ENCODE results near the gene OSBP2.

The OSBP2 gene

GRCh38 chr22:30943368-30943767 is 248.7 kb downstream of the OSBP2 start:
- no peak for TF ChIP-seq CTCF (IDR thresholded peaks at IDR 0.05; ENCODE audit: low read depth, low read length)
- no peak overlapping the region for H3K4me3 ChIP-seq (replicated peaks in 1 of 2; ENCODE audit: low read depth in 2 of 2, low read length in 2 of 2)
- no peak for DNase-seq (ENCODE audit: low read depth in 2 of 2)

GRCh38 chr22:30944986-30945385 is 250.3 kb downstream of the OSBP2 start:
- TF ChIP-seq CTCF (IDR thresholded peaks at IDR 0.05; ENCODE audit: low read depth, low read length), result no peak
- H3K4me3 ChIP-seq (replicated peaks in 1 of 2; ENCODE audit: low read depth in 2 of 2, low read length in 2 of 2), result no peak overlapping the region
- DNase-seq (ENCODE audit: low read depth in 2 of 2), result no peak

GRCh38 chr22:30945653-30946052 is 251.0 kb downstream of the OSBP2 start:
- no peak for DNase-seq (ENCODE audit: low read depth in 2 of 2)
- no peak for TF ChIP-seq CTCF (IDR thresholded peaks at IDR 0.05; ENCODE audit: low read depth, low read length)
- no peak overlapping the region for H3K4me3 ChIP-seq (replicated peaks in 1 of 2; ENCODE audit: low read depth in 2 of 2, low read length in 2 of 2)

- DNase-seq (ENCODE audit: low read depth in 2 of 2), result no peak
- no peak for TF ChIP-seq CTCF (IDR thresholded peaks at IDR 0.05; ENCODE audit: low read depth, low read length)
- no peak overlapping the region for H3K4me3 ChIP-seq (replicated peaks in 1 of 2; ENCODE audit: low read depth in 2 of 2, low read length in 2 of 2)
These were observed 251.7 kb downstream of the OSBP2 start for GRCh38 chr22:30946354-30946753.

- peak; percentile 17 for TF ChIP-seq CTCF (IDR thresholded peaks at IDR 0.05; ENCODE audit: low read depth, low read length)
- DNase-seq (ENCODE audit: low read depth in 2 of 2), result peak in 1 of 2 donors; percentile 6
- no peak overlapping the region for H3K4me3 ChIP-seq (replicated peaks in 1 of 2; ENCODE audit: low read depth in 2 of 2, low read length in 2 of 2)
These were observed 252.6 kb downstream of the OSBP2 start for GRCh38 chr22:30947173-30947815.

GRCh38 chr22:30947816-30948454 is 253.3 kb downstream of the OSBP2 start:
- peak; percentile 53 for TF ChIP-seq CTCF (IDR thresholded peaks at IDR 0.05; ENCODE audit: low read depth, low read length)
- DNase-seq (ENCODE audit: low read depth in 2 of 2), result peak; percentile 73 to 76
- H3K4me3 ChIP-seq (replicated peaks in 1 of 2; ENCODE audit: low read depth in 2 of 2, low read length in 2 of 2), result no peak overlapping the region
